NB4 (cell line): ENCODE measurements around the gene ABCC12.

Experiments used
- DNase-seq: peaks from one replicate; pipeline ENCODE4 v3.0.0; 2010; ENCODE audit warnings: low read depth
- H3K4me3 ChIP-seq: one replicate; pipeline ENCODE4 v1.5.1; 2011; ENCODE audit warnings: mild to moderate bottlenecking, low read depth, low read length, moderate library complexity
- MAX ChIP-seq: IDR thresholded peaks from 2 replicates; pipeline ENCODE4 v1.6.1; 2011; ENCODE audit warnings: low read depth, low read length
- MYC ChIP-seq: IDR thresholded peaks from 2 replicates; pipeline ENCODE4 v1.6.1; 2011; ENCODE audit warnings: low read depth, low read length
- POLR2A ChIP-seq: IDR thresholded peaks from 2 replicates; pipeline ENCODE4 v1.6.1; 2011; ENCODE audit warnings: mild to moderate bottlenecking; ENCODE audit not compliant: insufficient read length; ENCODE audit errors: extremely low read depth
- TF ChIP-seq, protein P1 (sequence below): IDR thresholded peaks from one replicate; pipeline ENCODE4 v1.5.1; 2012; ENCODE audit warnings: low read depth, low read length

Gene ABCC12

DNA sequence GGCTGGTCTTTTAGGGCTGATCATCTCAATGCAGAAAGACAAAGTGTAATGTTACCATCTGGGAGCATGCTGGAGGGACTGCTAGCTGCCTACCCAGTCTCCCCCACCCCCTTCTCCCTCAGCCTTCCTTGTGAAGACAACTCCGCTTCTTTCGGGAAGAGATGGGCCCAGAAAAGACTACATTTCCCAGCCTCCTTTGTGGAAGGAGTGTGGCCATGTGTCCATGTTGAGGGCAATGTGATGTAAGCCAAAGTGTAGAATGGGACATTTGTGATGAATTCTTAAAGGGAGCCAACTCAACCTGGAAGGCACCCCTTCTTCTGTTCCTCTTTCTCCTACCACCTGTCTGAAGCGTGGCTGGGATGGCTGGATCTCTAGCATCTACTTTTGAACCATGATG is 16.3 kb downstream of the ABCC12 start:
- DNase-seq = no peak
- no peak overlapping the region for H3K4me3 ChIP-seq
- TF ChIP-seq MAX (no peak), MYC (no peak), POLR2A (no peak)
- TF ChIP-seq, protein P1, sequence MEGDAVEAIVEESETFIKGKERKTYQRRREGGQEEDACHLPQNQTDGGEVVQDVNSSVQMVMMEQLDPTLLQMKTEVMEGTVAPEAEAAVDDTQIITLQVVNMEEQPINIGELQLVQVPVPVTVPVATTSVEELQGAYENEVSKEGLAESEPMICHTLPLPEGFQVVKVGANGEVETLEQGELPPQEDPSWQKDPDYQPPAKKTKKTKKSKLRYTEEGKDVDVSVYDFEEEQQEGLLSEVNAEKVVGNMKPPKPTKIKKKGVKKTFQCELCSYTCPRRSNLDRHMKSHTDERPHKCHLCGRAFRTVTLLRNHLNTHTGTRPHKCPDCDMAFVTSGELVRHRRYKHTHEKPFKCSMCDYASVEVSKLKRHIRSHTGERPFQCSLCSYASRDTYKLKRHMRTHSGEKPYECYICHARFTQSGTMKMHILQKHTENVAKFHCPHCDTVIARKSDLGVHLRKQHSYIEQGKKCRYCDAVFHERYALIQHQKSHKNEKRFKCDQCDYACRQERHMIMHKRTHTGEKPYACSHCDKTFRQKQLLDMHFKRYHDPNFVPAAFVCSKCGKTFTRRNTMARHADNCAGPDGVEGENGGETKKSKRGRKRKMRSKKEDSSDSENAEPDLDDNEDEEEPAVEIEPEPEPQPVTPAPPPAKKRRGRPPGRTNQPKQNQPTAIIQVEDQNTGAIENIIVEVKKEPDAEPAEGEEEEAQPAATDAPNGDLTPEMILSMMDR = no peak

DNA sequence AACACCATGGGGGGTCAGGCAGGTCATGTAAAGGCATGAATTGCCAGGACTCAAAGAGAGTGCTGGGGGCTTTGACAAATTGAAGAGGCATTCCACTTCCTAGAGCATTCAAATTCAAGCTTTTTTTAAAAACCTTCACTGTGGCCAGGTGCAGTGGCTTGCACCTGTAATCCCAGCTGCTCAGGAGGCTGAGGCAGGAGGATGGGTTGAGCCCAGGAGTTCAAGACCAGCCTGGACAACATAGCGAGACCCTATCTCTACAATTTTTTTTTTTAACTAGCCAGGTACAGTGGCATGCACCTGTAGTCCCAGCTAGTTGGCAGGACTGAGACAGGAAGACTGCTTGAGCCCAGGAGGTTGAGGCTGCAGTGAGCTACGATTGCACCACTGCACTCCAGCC is 17.2 kb downstream of the ABCC12 start:
- DNase-seq = no peak
- TF ChIP-seq MAX (no peak), POLR2A (no peak), MYC (no peak)
- TF ChIP-seq, protein P1 = no peak

DNA sequence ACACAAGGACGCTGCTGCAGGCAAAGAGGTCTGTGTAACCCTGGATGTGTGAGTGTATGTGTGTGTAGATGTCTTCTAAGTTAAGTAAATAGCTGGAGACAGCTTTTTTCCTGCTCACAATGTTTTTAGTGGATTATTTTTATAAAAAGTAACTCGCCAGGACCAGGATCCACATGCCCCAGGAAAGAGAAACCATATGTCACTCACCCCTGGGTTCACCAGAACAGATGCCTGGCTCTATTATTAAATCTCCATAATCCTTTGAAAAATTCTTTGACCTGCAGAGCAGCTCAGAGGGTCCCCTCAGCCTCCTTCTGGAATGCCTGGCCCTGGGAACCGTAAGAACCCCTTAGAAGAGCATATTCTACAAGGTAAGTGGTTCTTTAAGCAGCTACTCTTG is 18.0 kb downstream of the ABCC12 start:
- H3K4me3 ChIP-seq = no peak overlapping the region
- no peak for TF ChIP-seq MAX
- TF ChIP-seq, protein P1 = no peak
- TF ChIP-seq POLR2A = no peak
- TF ChIP-seq MYC = no peak
- DNase-seq = no peak

More for the DNA sequence above, 17.2 kb downstream of the ABCC12 start:
- H3K4me3 ChIP-seq = no peak overlapping the region

GRCh38 chr16:48136547-48137360 is 19.0 kb downstream of the ABCC12 start:
- TF ChIP-seq POLR2A (no peak), MAX (no peak), MYC (no peak)
- TF ChIP-seq, protein P1 = no peak
- DNase-seq = no peak
- no peak overlapping the region for H3K4me3 ChIP-seq

GRCh38 chr16:48133455-48134211 is 22.2 kb downstream of the ABCC12 start:
- TF ChIP-seq MYC = no peak
- no peak for TF ChIP-seq POLR2A
- TF ChIP-seq, protein P1 = no peak
- no peak for TF ChIP-seq MAX
- DNase-seq = no peak
- no peak overlapping the region for H3K4me3 ChIP-seq
